GM19239 (cell line): ENCODE data around the gene AMZ1.

Experiments used
- DNase-seq: peaks from one replicate; pipeline ENCODE4 v3.0.0; 2011; ENCODE audit warnings: low spot score; ENCODE audit not compliant: insufficient read length
- FAIRE-seq: peaks from 2 replicates; lab custom pipeline; 2011; peaks lifted over from hg19 to GRCh38; lab: Jason Lieb, UNC

Gene AMZ1

GRCh38 chr7:2650451-2650850 is 37.6 kb upstream of the AMZ1 start:
- DNase-seq (no peak), FAIRE-seq (no peak)

- DNase-seq (no peak), FAIRE-seq (no peak)
Observed at GRCh38 chr7:2651336-2651735, 36.7 kb upstream of the AMZ1 start.

- no peak for DNase-seq
- no peak for FAIRE-seq
Observed at GRCh38 chr7:2651847-2652735, 35.9 kb upstream of the AMZ1 start.

- FAIRE-seq = no peak
- no peak for DNase-seq
Observed at GRCh38 chr7:2652736-2653060, 35.3 kb upstream of the AMZ1 start.

GRCh38 chr7:2654059-2654458 is 33.9 kb upstream of the AMZ1 start:
- FAIRE-seq (no peak), DNase-seq (no peak)

GRCh38 chr7:2655870-2656614 is 32.0 kb upstream of the AMZ1 start:
- FAIRE-seq (no peak), DNase-seq (no peak)

- no peak for DNase-seq
- no peak for FAIRE-seq
Observed at GRCh38 chr7:2657208-2657607, 30.8 kb upstream of the AMZ1 start.

GRCh38 chr7:2657920-2658671 is 29.9 kb upstream of the AMZ1 start:
- DNase-seq (no peak), FAIRE-seq (no peak)

GRCh38 chr7:2658941-2659340 is 29.1 kb upstream of the AMZ1 start:
- FAIRE-seq = no peak
- no peak for DNase-seq

GRCh38 chr7:2659556-2660358 is 28.2 kb upstream of the AMZ1 start:
- no peak for FAIRE-seq
- no peak for DNase-seq

- DNase-seq (no peak), FAIRE-seq (no peak)
Observed at GRCh38 chr7:2660359-2661095, 27.5 kb upstream of the AMZ1 start.

- DNase-seq (no peak), FAIRE-seq (no peak)
Observed at GRCh38 chr7:2661096-2661449, 26.9 kb upstream of the AMZ1 start.

- no peak for FAIRE-seq
- DNase-seq = no peak
Observed at GRCh38 chr7:2661602-2662272, 26.3 kb upstream of the AMZ1 start.

- FAIRE-seq (no peak), DNase-seq (no peak)
Observed at GRCh38 chr7:2662273-2663120, 25.5 kb upstream of the AMZ1 start.

GRCh38 chr7:2663121-2663886 is 24.7 kb upstream of the AMZ1 start:
- FAIRE-seq (no peak), DNase-seq (no peak)

GRCh38 chr7:2663960-2664359 is 24.0 kb upstream of the AMZ1 start:
- no peak for FAIRE-seq
- no peak for DNase-seq

GRCh38 chr7:2665359-2665791 is 22.6 kb upstream of the AMZ1 start:
- DNase-seq (no peak), FAIRE-seq (no peak)
